GM12878 (cell line): ENCODE results near the gene YARS2. TPM values are rescaled to one million over a fixed set of nuclear protein-coding genes. Genes with fewer than 3 reads are reported as not detected.

ENCODE experiments used
- ATAC-seq: fragments of 200-7000 bp; cut with Tn5 transposase; 3 replicates; pipeline ENCODE4 v1.9.1; 2020; ENCODE audit warnings: mild to moderate bottlenecking, moderate library complexity
- BruUV-seq: library from RNA; stranded (reverse); fragments of 400-500 nt; replicated peaks from 2 replicates; lab custom pipeline; 2021; lab: Mats Ljungman, UMichigan
- CTCF ChIA-PET: fragments of 300-600 bp; sonication (Branson Sonifier 250); formaldehyde crosslinking; extraction: SDS; loops from one replicate; lab custom pipeline; 2021; ENCODE audit warnings: inconsistent platforms; lab: Yijun Ruan, JAX
- POLR2A ChIA-PET: fragments of 350-600 bp; formaldehyde crosslinking; extraction: SDS; loops from one replicate; lab custom pipeline; 2021; ENCODE audit warnings: inconsistent platforms; lab: Charles Lee
- RAD21 ChIA-PET: fragments of 300-600 bp; sonication (Branson Sonifier 250); formaldehyde crosslinking; loops from one replicate; lab custom pipeline; 2023; ENCODE audit warnings: antibody characterized with exemption; ENCODE audit not compliant: unreplicated experiment; lab: Charles Lee
- SMC1A ChIA-PET: fragments of 300-600 bp; sonication (Branson Sonifier 250); formaldehyde crosslinking; loops from one replicate; lab custom pipeline; 2023; ENCODE audit not compliant: unreplicated experiment, uncharacterized antibody; lab: Charles Lee
- DNase-seq: peaks from one replicate; pipeline ENCODE4 v3.0.0-alpha.2; 2011; ENCODE audit warnings: low read depth, low spot score
- FAIRE-seq: peaks from 3 replicates; lab custom pipeline; 2011; peaks lifted over from hg19 to GRCh38; lab: Jason Lieb, UNC
- H2AFZ ChIP-seq: 2 replicates; pipeline ENCODE4 v1.6.0; 2011; ENCODE audit warnings: low read depth, low read length, control low read depth; ENCODE audit not compliant: control insufficient read depth
- H3K27ac ChIP-seq: 2 replicates; pipeline ENCODE4 v1.5.1; 2011; ENCODE audit warnings: control low read depth; ENCODE audit not compliant: control insufficient read depth, insufficient read depth
- H3K27me3 ChIP-seq, 2 experiments: replicated peaks in 1 of 2; 2 replicates each; pipeline versions ENCODE4 v1.6.0 to v1.6.1; 2011; ENCODE audit warnings: low read length in 1 of 2; ENCODE audit not compliant: control insufficient read depth in 2 of 2, insufficient read depth in 2 of 2
- H3K36me3 ChIP-seq, 2 experiments: 2 replicates each; pipeline ENCODE4 v1.5.1; 2011; ENCODE audit warnings: low read length in 1 of 2; ENCODE audit not compliant: control insufficient read depth in 2 of 2, insufficient read depth in 2 of 2
- H3K4me1 ChIP-seq: 2 replicates; pipeline ENCODE4 v1.6.1; 2011; ENCODE audit warnings: mild to moderate bottlenecking, low read length, moderate library complexity, mixed read lengths; ENCODE audit not compliant: control insufficient read depth, insufficient read depth
- H3K4me2 ChIP-seq: 2 replicates; pipeline ENCODE4 v1.6.0; 2011; ENCODE audit warnings: control low read depth; ENCODE audit not compliant: control insufficient read depth, insufficient read depth
- H3K4me3 ChIP-seq: fragments of 200-600 bp; sonication (generic); 2 replicates; pipeline ENCODE4 v1.5.1; 2016
- H3K79me2 ChIP-seq: 2 replicates; pipeline ENCODE4 v1.6.0; 2011; ENCODE audit warnings: low read length; ENCODE audit not compliant: control insufficient read depth, insufficient read depth
- H3K9ac ChIP-seq: 2 replicates; pipeline ENCODE4 v1.8.0; 2011; ENCODE audit warnings: low read length, control low read depth, mixed read lengths; ENCODE audit not compliant: control insufficient read depth, insufficient read depth
- H3K9me3 ChIP-seq: replicated peaks from 3 replicates; pipeline ENCODE4 v1.5.1; 2011; ENCODE audit warnings: mild to moderate bottlenecking, low read length; ENCODE audit not compliant: control insufficient read depth, insufficient read depth
- H4K20me1 ChIP-seq: 2 replicates; pipeline ENCODE4 v1.6.0; 2011; ENCODE audit not compliant: control insufficient read depth, insufficient read depth
- ATF2 ChIP-seq: IDR thresholded peaks from 2 replicates; pipeline ENCODE4 v1.6.1; 2012; ENCODE audit warnings: low read length, inconsistent platforms
- ATF7 ChIP-seq: fragments of 450-650 bp; IDR thresholded peaks from 2 replicates; pipeline ENCODE4 v1.6.1; 2016; ENCODE audit warnings: low read depth, mild to moderate bottlenecking
- CREM ChIP-seq: IDR thresholded peaks from 2 replicates; pipeline ENCODE4 v1.6.1; 2014; ENCODE audit warnings: antibody characterized with exemption, low read depth
- ESRRA ChIP-seq: IDR thresholded peaks from 2 replicates; pipeline ENCODE4 v1.6.1; 2012; ENCODE audit warnings: mild to moderate bottlenecking, low read length, improper control_type of control experiment
- RUNX3 ChIP-seq: IDR thresholded peaks from 2 replicates; pipeline ENCODE4 v1.6.1; 2012; ENCODE audit warnings: low read length, inconsistent platforms
- SMAD1 ChIP-seq: fragments of 450-650 bp; IDR thresholded peaks from 2 replicates; pipeline ENCODE4 v1.6.1; 2018; ENCODE audit warnings: mild to moderate bottlenecking, low read depth; ENCODE audit not compliant: partially characterized antibody
- STAT3 ChIP-seq: IDR thresholded peaks from 2 replicates; pipeline ENCODE4 v1.6.1; 2011; ENCODE audit warnings: low read depth, low read length, improper control_type of control experiment
- ZBED1 ChIP-seq: IDR thresholded peaks from 2 replicates; pipeline ENCODE4 v1.6.1; 2016; ENCODE audit warnings: borderline replicate concordance
- ZBTB40 ChIP-seq: fragments of 450-650 bp; IDR thresholded peaks from 2 replicates; pipeline ENCODE4 v1.6.1; 2016; ENCODE audit warnings: mild to moderate bottlenecking, moderate library complexity, borderline replicate concordance
- WGBS: methylation state at CpG from one replicate; pipeline ENCODE4 v1.1.6; 2016; ENCODE audit warnings: low lambda C conversion rate; ENCODE audit not compliant: insufficient replicate concordance, insufficient coverage; ENCODE audit errors: missing lambda C conversion rate; 5-methylcytosine and 5-hydroxymethylcytosine counted together
- in situ Hi-C: fragments of 300-500 bp; cut with MboI; formaldehyde crosslinking; loops from 9 replicates; pipeline ENCODE4 v1.14.3; 2018; ENCODE audit warnings: mixed read lengths
- intact Hi-C: fragments of 100-400 bp; cut with micrococcal nuclease; formaldehyde crosslinking; loops from one replicate; pipeline ENCODE4 v1.14.2; 2022; ENCODE audit not compliant: unreplicated experiment
- polyA plus RNA-seq, 11 experiments: library from polyadenylated mRNA; depleted of rRNA in 4 of 11; unstranded in 6 of 11; stranded (reverse) in 5 of 11; fragments of >200 nt; fragmentation: Nextera tagmentation in 4 of 11; fragmentation: Illumina TruSeq in 1 of 11; extraction: Ambion mirVana in 4 of 11; extraction: Trizol in 1 of 11; gene quantifications; 1 replicate in 1 of 11; 2 replicates in 10 of 11; pipeline versions ENCODE4 v1.2.1 to v1.2.3, GENCODE V29; 2011 to 2016; ENCODE audit warnings: inconsistent platforms in 2 of 11, missing spikeins in 2 of 11, low read depth in 1 of 11
- total RNA-seq, 4 experiments: library from RNA; depleted of rRNA in 3 of 4; stranded (reverse); fragments of >200 nt in 3 of 4; fragmentation: Illumina TruSeq in 1 of 4; extraction: Trizol in 1 of 4; gene quantifications; 2 replicates each; pipeline versions ENCODE4 v1.2.1 to v1.2.3, GENCODE V29; 2013 to 2021

YARS2 gene
- total and polyA plus RNA-seq, 10 of the 15 experiments (the other 5 are each of a cell fraction or from before 2014, with no cell fraction given): 13.4 to 46.7 (median 29.6) TPM

GRCh38 chr12:32789446-32789845 lies 33.7 kb upstream of the YARS2 start (continued):
- TF ChIP-seq ZBTB40 (no peak), ZBED1 (no peak)
- TF ChIP-seq, all 136 proteins: peak for 0

- no peak overlapping the region for H3K4me2 ChIP-seq
- 22% methylated on average over 4 of the region's 4 CpGs for WGBS
- TF ChIP-seq ATF7 (peak; percentile 51), ESRRA (no peak), SMAD1 (no peak), RUNX3 (peak; percentile 29; the same call in 1 of the 2 replicates), ATF2 (0 out of 2 replicates have a peak, but pooled peaks have one; percentile 19), CREM (no peak), STAT3 (no peak)
- no peaks in the 10 kb centered on the region for H3K4me1 ChIP-seq
- H3K79me2 ChIP-seq: no peaks in the 10 kb centered on the region
- no peaks in the 10 kb centered on the region for H3K36me3 ChIP-seq
- intact Hi-C loops (no loop called here), in situ Hi-C loops (no loop called here)
- SMC1A ChIA-PET: interaction anchor here (1.0 kb wide), 1 partner anchor 14 kb away, joined by 3 read pairs; no protein-coding TSS in a partner anchor
- ATAC-seq (peak; percentile 76), FAIRE-seq (no peak), DNase-seq (no peak)
- H3K27me3 ChIP-seq: no peaks in the 10 kb centered on the region
- no peak overlapping the region for H3K27ac ChIP-seq
- POLR2A ChIA-PET: interaction anchor here (0.7 kb wide), 1 partner anchor 12 kb away, joined by 5 read pairs; no protein-coding TSS in a partner anchor
- RAD21 ChIA-PET: no interaction called here
- H2AFZ ChIP-seq: no peak overlapping the region
- H4K20me1 ChIP-seq: no peaks in the 10 kb centered on the region
- H3K4me3 ChIP-seq: no peak overlapping the region
- CTCF ChIA-PET: no interaction called here
- no peak overlapping the region for H3K9ac ChIP-seq
- no TSS peak for BruUV-seq
- no peaks in the 10 kb centered on the region for H3K9me3 ChIP-seq
These were observed 32.7 kb upstream of the YARS2 start for GRCh38 chr12:32788405-32788804.
